ENCODE data around the gene METAP1D. TPM values are rescaled to one million over a fixed set of nuclear protein-coding genes. Genes with fewer than 3 reads are reported as not detected.

Gene METAP1D
- total and polyA plus RNA-seq, 2 donors from 2014 or later, result 4.0 to 6.2 TPM

- DNase-seq (no peak), FAIRE-seq (no peak)
- Histone ChIP-seq H3K9me3 (ENCODE audit: control insufficient read depth in 2 of 3, insufficient read depth in 1 of 3, low read length in 3 of 3) (no peaks in the 10 kb centered on the region), H3K4me3 (ENCODE audit: low read length in 3 of 3) (no peak overlapping the region), H3K27ac (ENCODE audit: low read depth in 2 of 2, low read length in 2 of 2) (no peak overlapping the region), H3K27me3 (ENCODE audit: control insufficient read depth, insufficient read depth, low read length) (no peaks in the 10 kb centered on the region), H3K36me3 (ENCODE audit: control insufficient read depth in 2 of 3, insufficient read depth in 3 of 3, low read length in 3 of 3) (no peaks in the 10 kb centered on the region), H3K9ac (ENCODE audit: low read length in 3 of 3) (no peak overlapping the region), H3K4me1 (ENCODE audit: control insufficient read depth in 2 of 3, insufficient read depth in 2 of 3, low read depth in 1 of 3, low read length in 3 of 3) (peaks cover 0 to 3% (median 0%) of the 10 kb centered on the region in 3 donors)
- TF ChIP-seq CTCF (IDR thresholded peaks at IDR 0.05; ENCODE audit: borderline replicate concordance, extremely low read depth, insufficient read depth), result no peak
- intact Hi-C loops (cut with DNase I), result no loop called here
These were observed 48.1 kb downstream of the METAP1D start for GRCh38 chr2:172047566-172048507.

GRCh38 chr2:172048508-172049503 is 49.1 kb downstream of the METAP1D start:
- FAIRE-seq, result no peak
- H3K27ac ChIP-seq (ENCODE audit: low read depth in 2 of 2, low read length in 2 of 2), result no peak overlapping the region
- H3K9ac ChIP-seq (ENCODE audit: low read length in 3 of 3), result no peak overlapping the region
- intact Hi-C loops (cut with DNase I), result no loop called here
- DNase-seq, result no peak
- H3K36me3 ChIP-seq (ENCODE audit: control insufficient read depth in 2 of 3, insufficient read depth in 3 of 3, low read length in 3 of 3), result no peaks in the 10 kb centered on the region
- no peak overlapping the region for H3K4me3 ChIP-seq (ENCODE audit: low read length in 3 of 3)
- H3K9me3 ChIP-seq (ENCODE audit: control insufficient read depth in 2 of 3, insufficient read depth in 1 of 3, low read length in 3 of 3), result no peaks in the 10 kb centered on the region
- H3K4me1 ChIP-seq (ENCODE audit: control insufficient read depth in 2 of 3, insufficient read depth in 2 of 3, low read depth in 1 of 3, low read length in 3 of 3), result peaks cover 0 to 3% (median 0%) of the 10 kb centered on the region in 3 donors
- no peaks in the 10 kb centered on the region for H3K27me3 ChIP-seq (ENCODE audit: control insufficient read depth, insufficient read depth, low read length)
- TF ChIP-seq CTCF (IDR thresholded peaks at IDR 0.05; ENCODE audit: borderline replicate concordance, extremely low read depth, insufficient read depth), result no peak

- no peak overlapping the region for H3K27ac ChIP-seq (ENCODE audit: low read depth in 2 of 2, low read length in 2 of 2)
- FAIRE-seq (no peak), DNase-seq (no peak)
- H3K9me3 ChIP-seq (ENCODE audit: control insufficient read depth in 2 of 3, insufficient read depth in 1 of 3, low read length in 3 of 3), result no peaks in the 10 kb centered on the region
- intact Hi-C loops (cut with DNase I), result no loop called here
- no peaks in the 10 kb centered on the region for H3K36me3 ChIP-seq (ENCODE audit: control insufficient read depth in 2 of 3, insufficient read depth in 3 of 3, low read length in 3 of 3)
- TF ChIP-seq CTCF (IDR thresholded peaks at IDR 0.05; ENCODE audit: borderline replicate concordance, extremely low read depth, insufficient read depth), result no peak
- peaks cover 0 to 3% (median 0%) of the 10 kb centered on the region in 3 donors for H3K4me1 ChIP-seq (ENCODE audit: control insufficient read depth in 2 of 3, insufficient read depth in 2 of 3, low read depth in 1 of 3, low read length in 3 of 3)
- H3K27me3 ChIP-seq (ENCODE audit: control insufficient read depth, insufficient read depth, low read length), result no peaks in the 10 kb centered on the region
- no peak overlapping the region for H3K4me3 ChIP-seq (ENCODE audit: low read length in 3 of 3)
- no peak overlapping the region for H3K9ac ChIP-seq (ENCODE audit: low read length in 3 of 3)
These were observed 49.9 kb downstream of the METAP1D start for GRCh38 chr2:172049567-172050120.
